Measurements from ENCODE around the gene ERCC1.

- TF ChIP-seq POLR2AphosphoS5 (IDR thresholded peaks at IDR 0.05; ENCODE audit: low read depth, low read length) (no peak), POLR2A (IDR thresholded peaks at IDR 0.05; ENCODE audit: low read depth, low read length) (no peak)
These were observed 20.0 kb upstream of the ERCC1 start for GRCh38 chr19:45443462-45444317.
